Common myeloid progenitor, CD34-positive (primary cell): Measurements from ENCODE around the gene CLDN24. TPM values are rescaled to one million over a fixed set of nuclear protein-coding genes. Genes with fewer than 3 reads are reported as not detected.

ENCODE experiments used
- CTCF ChIA-PET: fragments of 350-600 bp; sonication (Branson Sonifier 250); formaldehyde crosslinking; loops from one replicate; lab custom pipeline; 2021; ENCODE audit warnings: antibody characterized with exemption; lab: Charles Lee
- POLR2A ChIA-PET: fragments of 350-600 bp; sonication (Branson Sonifier 250); formaldehyde crosslinking; loops from one replicate; lab custom pipeline; 2021; ENCODE audit warnings: antibody characterized with exemption; lab: Charles Lee
- DNase-seq, 3 donors: peaks; one replicate each; pipeline versions ENCODE4 v3.0.0 to v3.0.0-alpha.2; 2013
- H3K27ac ChIP-seq, 2 experiments: 1 replicate in 1 of 2; 2 replicates in 1 of 2; pipeline ENCODE4 v1.7.0; 2013; ENCODE audit warnings: inconsistent platforms in 2 of 2, low read length in 2 of 2, mild to moderate bottlenecking in 2 of 2, low read depth in 1 of 2, moderate library complexity in 1 of 2; ENCODE audit not compliant: severe bottlenecking in 2 of 2, insufficient read depth in 1 of 2, poor library complexity in 1 of 2
- H3K27me3 ChIP-seq, 5 experiments: replicated peaks in 2 of 5; 1 replicate in 3 of 5; 2 replicates in 2 of 5; pipeline versions ENCODE4 v1.6.1 to v1.7.0; 2013; ENCODE audit warnings: low read length in 4 of 5, mild to moderate bottlenecking in 2 of 5, moderate library complexity in 2 of 5, inconsistent platforms in 1 of 5; ENCODE audit not compliant: insufficient read depth in 5 of 5, control insufficient read depth in 4 of 5
- H3K36me3 ChIP-seq, 4 experiments: 1 replicate in 2 of 4; 2 replicates in 2 of 4; pipeline versions ENCODE4 v1.6.1 to v1.7.0; 2013; ENCODE audit warnings: low read length in 3 of 4, control low read depth in 1 of 4, mild to moderate bottlenecking in 1 of 4; ENCODE audit not compliant: control insufficient read depth in 4 of 4, insufficient read depth in 4 of 4
- H3K4me1 ChIP-seq, 4 experiments: 1 replicate in 3 of 4; 2 replicates in 1 of 4; pipeline versions ENCODE4 v1.6.1 to v1.7.1; 2013; ENCODE audit warnings: low read length in 3 of 4, mild to moderate bottlenecking in 3 of 4, control low read depth in 1 of 4, inconsistent platforms in 1 of 4, moderate library complexity in 1 of 4; ENCODE audit not compliant: control insufficient read depth in 4 of 4, insufficient read depth in 4 of 4; ENCODE audit errors: control extremely low read depth in 1 of 4
- H3K4me3 ChIP-seq, 7 experiments: 1 replicate in 4 of 7; 2 replicates in 3 of 7; pipeline versions ENCODE4 v1.5.1 to v1.7.0; 2013; ENCODE audit warnings: mild to moderate bottlenecking in 7 of 7, low read length in 6 of 7, moderate library complexity in 6 of 7, inconsistent platforms in 2 of 7, low read depth in 2 of 7, control low read depth in 1 of 7; ENCODE audit not compliant: insufficient read depth in 4 of 7, control insufficient read depth in 1 of 7; ENCODE audit errors: extremely low read depth in 1 of 7
- H3K9me3 ChIP-seq, 5 experiments: 1 replicate in 4 of 5; 2 replicates in 1 of 5; pipeline versions ENCODE4 v1.6.1 to v1.7.1; 2013; ENCODE audit warnings: low read length in 4 of 5, mild to moderate bottlenecking in 2 of 5, inconsistent platforms in 1 of 5, low read depth in 1 of 5, moderate library complexity in 1 of 5; ENCODE audit not compliant: control insufficient read depth in 4 of 5, insufficient read depth in 2 of 5; ENCODE audit errors: control extremely low read depth in 1 of 5
- WGBS: methylation state at CpG from one replicate; pipeline ENCODE4 v1.1.5; 2013; ENCODE audit not compliant: insufficient coverage; 5-methylcytosine and 5-hydroxymethylcytosine counted together
- polyA plus RNA-seq: library from polyadenylated mRNA; unstranded; fragments of 120-200 nt; gene quantifications from one replicate; pipeline ENCODE4 v1.2.1, GENCODE V29; 2013

The CLDN24 gene
- polyA plus RNA-seq = not detected

- H3K27ac ChIP-seq = no peak within 1 kb of the TSS
- WGBS = 100% methylated on average over 3 of the region's 5 CpGs
- ChIA-PET CTCF (no interaction called here), POLR2A (no interaction called here)
- no peak for DNase-seq
- H3K4me3 ChIP-seq = no peak within 1 kb of the TSS
- H3K4me1 ChIP-seq = no peaks in the 10 kb centered on the region
- no peaks in the 10 kb centered on the region for H3K27me3 ChIP-seq
- no peaks in the 10 kb centered on the region for H3K36me3 ChIP-seq
- peaks cover 0 to 7% (median 0%) of the 10 kb centered on the region in 5 experiments for H3K9me3 ChIP-seq
These were observed at the start of gene CLDN24 for GRCh38 chr4:183322326-183322725. TSS of gene CLDN24 (minus strand) at chr4:183322426. CDS start at chr4:183322426, 0 bp downstream.

- DNase-seq = no peak
- no peaks in the 10 kb centered on the region for H3K4me1 ChIP-seq
- ChIA-PET POLR2A (no interaction called here), CTCF (no interaction called here)
- H3K9me3 ChIP-seq = peaks cover 1 to 8% (median 4%) of the 10 kb centered on the region in 5 experiments
- H3K27me3 ChIP-seq = no peaks in the 10 kb centered on the region
- H3K27ac ChIP-seq = no peak overlapping the region
- 95% methylated on average over 12 of the region's 12 CpGs for WGBS
- H3K4me3 ChIP-seq = no peak overlapping the region
- H3K36me3 ChIP-seq = no peaks in the 10 kb centered on the region
These were observed 48.6 kb upstream of the CLDN24 start for GRCh38 chr4:183370786-183371185.

GRCh38 chr4:183369073-183369472, 46.8 kb upstream of the CLDN24 start:
- WGBS = 85% methylated on average over 8 of the region's 8 CpGs
- Histone ChIP-seq H3K36me3 (no peaks in the 10 kb centered on the region), H3K27ac (no peak overlapping the region), H3K4me3 (no peak overlapping the region), H3K4me1 (peaks cover 0 to 7% (median 2%) of the 10 kb centered on the region in 4 experiments), H3K9me3 (peaks cover 1 to 8% (median 4%) of the 10 kb centered on the region in 5 experiments), H3K27me3 (no peaks in the 10 kb centered on the region)
- ChIA-PET POLR2A (no interaction called here), CTCF (interaction anchor here (1.7 kb wide), 1 partner anchor 16 kb away, joined by 4 read pairs; no protein-coding TSS in a partner anchor)
- DNase-seq = no peak

GRCh38 chr4:183366206-183366835, 44.1 kb upstream of the CLDN24 start:
- no peak overlapping the region for H3K4me3 ChIP-seq
- POLR2A ChIA-PET = no interaction called here
- no peaks in the 10 kb centered on the region for H3K9me3 ChIP-seq
- no peaks in the 10 kb centered on the region for H3K36me3 ChIP-seq
- 94% methylated on average over 10 of the region's 16 CpGs for WGBS
- no peaks in the 10 kb centered on the region for H3K27me3 ChIP-seq
- H3K4me1 ChIP-seq = peaks cover 0 to 10% (median 2%) of the 10 kb centered on the region in 4 experiments
- no peak for DNase-seq
- CTCF ChIA-PET = no interaction called here
- no peak overlapping the region for H3K27ac ChIP-seq

- WGBS = 83% methylated on average over 10 of the region's 10 CpGs
- CTCF ChIA-PET = no interaction called here
- peaks cover 0 to 3% (median 0%) of the 10 kb centered on the region in 5 experiments for H3K9me3 ChIP-seq
These were observed 41.8 kb upstream of the CLDN24 start for GRCh38 chr4:183364025-183364424.

GRCh38 chr4:183362916-183363542, 40.8 kb upstream of the CLDN24 start:
- Histone ChIP-seq H3K4me3 (no peak overlapping the region), H3K36me3 (no peaks in the 10 kb centered on the region), H3K9me3 (peaks cover 0 to 3% (median 0%) of the 10 kb centered on the region in 5 experiments), H3K4me1 (peaks cover 0 to 10% (median 2%) of the 10 kb centered on the region in 4 experiments), H3K27me3 (no peaks in the 10 kb centered on the region), H3K27ac (no peak overlapping the region)
- 86% methylated on average over 11 of the region's 15 CpGs for WGBS
- DNase-seq = no peak
- CTCF ChIA-PET = no interaction called here
- POLR2A ChIA-PET = no interaction called here

More at GRCh38 chr4:183364025-183364424, 41.8 kb upstream of the CLDN24 start:
- POLR2A ChIA-PET = no interaction called here
- H3K27ac ChIP-seq = no peak overlapping the region
- H3K27me3 ChIP-seq = no peaks in the 10 kb centered on the region
- DNase-seq = no peak
- peaks cover 0 to 10% (median 2%) of the 10 kb centered on the region in 4 experiments for H3K4me1 ChIP-seq
- no peak overlapping the region for H3K4me3 ChIP-seq
- H3K36me3 ChIP-seq = no peaks in the 10 kb centered on the region

- Histone ChIP-seq H3K27ac (no peak overlapping the region), H3K4me1 (peaks cover 0 to 10% (median 2%) of the 10 kb centered on the region in 4 experiments), H3K27me3 (no peaks in the 10 kb centered on the region), H3K4me3 (no peak overlapping the region), H3K9me3 (peaks cover 0 to 3% (median 0%) of the 10 kb centered on the region in 5 experiments), H3K36me3 (no peaks in the 10 kb centered on the region)
- WGBS = 100% methylated on average over 3 of the region's 4 CpGs
- POLR2A ChIA-PET = no interaction called here
- DNase-seq = no peak
- CTCF ChIA-PET = no interaction called here
These were observed 39.8 kb upstream of the CLDN24 start for GRCh38 chr4:183362036-183362435.
